Keratinocyte (primary cell): Measurements from ENCODE around the gene RAET1E. TPM values are rescaled to one million over a fixed set of nuclear protein-coding genes. Genes with fewer than 3 reads are reported as not detected.

Experiments used
- DNase-seq: peaks from one replicate; pipeline ENCODE4 v3.0.0-alpha.2; 2011; ENCODE audit warnings: low read depth, missing footprints, low spot score
- FAIRE-seq: peaks from 2 replicates; lab custom pipeline; 2011; peaks lifted over from hg19 to GRCh38; lab: Jason Lieb, UNC
- H2AFZ ChIP-seq: 2 replicates; pipeline ENCODE4 v1.6.0; 2012; ENCODE audit warnings: low read length, control low read depth, inconsistent platforms; ENCODE audit not compliant: control insufficient read depth
- H3K27ac ChIP-seq: 2 replicates; pipeline ENCODE4 v1.5.1; 2011; ENCODE audit warnings: low read length; ENCODE audit not compliant: control insufficient read depth, insufficient read depth
- H3K27me3 ChIP-seq: 3 replicates; pipeline ENCODE4 v1.6.0; 2011; ENCODE audit warnings: low read length; ENCODE audit not compliant: control insufficient read depth, insufficient read depth; ENCODE audit errors: extremely low read depth
- H3K36me3 ChIP-seq, 2 experiments: 2 replicates in 1 of 2; 3 replicates in 1 of 2; pipeline ENCODE4 v1.5.1; 2011; ENCODE audit warnings: low read length in 2 of 2, mild to moderate bottlenecking in 1 of 2; ENCODE audit not compliant: control insufficient read depth in 2 of 2, insufficient read depth in 2 of 2; ENCODE audit errors: extremely low read depth in 1 of 2
- H3K4me1 ChIP-seq: 3 replicates; pipeline ENCODE4 v1.5.1; 2011; ENCODE audit warnings: low read length; ENCODE audit not compliant: control insufficient read depth, insufficient read depth; ENCODE audit errors: extremely low read depth
- H3K4me2 ChIP-seq: 3 replicates; pipeline ENCODE4 v1.6.0; 2011; ENCODE audit warnings: low read depth, low read length; ENCODE audit not compliant: control insufficient read depth, insufficient read depth; ENCODE audit errors: extremely low read depth
- H3K4me3 ChIP-seq, 3 experiments: fragments of 200-600 bp in 1 of 3; sonication (generic) in 1 of 3; 2 replicates in 2 of 3; 3 replicates in 1 of 3; pipeline ENCODE4 v1.5.1; 2011 to 2016; ENCODE audit warnings: low read length in 3 of 3, mild to moderate bottlenecking in 3 of 3, control low read depth in 2 of 3, inconsistent platforms in 1 of 3, low read depth in 1 of 3, mixed read lengths in 1 of 3, mixed run types in 1 of 3, moderate library complexity in 1 of 3; ENCODE audit not compliant: control insufficient read depth in 2 of 3, insufficient read depth in 2 of 3; ENCODE audit errors: extremely low read depth in 1 of 3
- H3K79me2 ChIP-seq: 2 replicates; pipeline ENCODE4 v1.6.0; 2012; ENCODE audit warnings: low read length; ENCODE audit not compliant: control insufficient read depth, insufficient read depth
- H3K9ac ChIP-seq: 3 replicates; pipeline ENCODE4 v1.6.0; 2011; ENCODE audit warnings: low read length; ENCODE audit not compliant: control insufficient read depth, insufficient read depth; ENCODE audit errors: extremely low read depth
- H3K9me1 ChIP-seq: 3 replicates; pipeline ENCODE4 v1.6.0; 2011; ENCODE audit warnings: low read length; ENCODE audit not compliant: control insufficient read depth, insufficient read depth; ENCODE audit errors: extremely low read depth
- H3K9me3 ChIP-seq: 2 replicates; pipeline ENCODE4 v1.5.1; 2012; ENCODE audit warnings: low read depth, low read length; ENCODE audit not compliant: control insufficient read depth
- H4K20me1 ChIP-seq: 3 replicates; pipeline ENCODE4 v1.6.0; 2011; ENCODE audit warnings: low read length; ENCODE audit not compliant: control insufficient read depth, insufficient read depth; ENCODE audit errors: extremely low read depth
- EZH2 ChIP-seq: IDR thresholded peaks from one replicate; pipeline ENCODE4 v1.6.1; 2012; ENCODE audit warnings: inconsistent platforms, mild to moderate bottlenecking, low read length, moderate library complexity
- dilution Hi-C: fragments of 300-500 bp; cut with MboI; formaldehyde crosslinking; loops from one replicate; pipeline ENCODE4 v1.7.0; 2020; ENCODE audit warnings: low sequenced_read_pairs; ENCODE audit not compliant: extremely low pct_ligation_motif_present
- polyA plus RNA-seq, 5 experiments: library from polyadenylated mRNA; depleted of rRNA in 3 of 5; stranded (reverse) in 3 of 5; stranded (forward) in 1 of 5; unstranded in 1 of 5; fragments of >200 nt; gene quantifications; 1 replicate in 1 of 5; 2 replicates in 3 of 5; 3 replicates in 1 of 5; pipeline versions ENCODE4 v1.2.1 to v1.2.3, GENCODE V29; 2011 to 2012; ENCODE audit warnings: missing spikeins in 2 of 5, low read depth in 1 of 5, low replicate concordance in 1 of 5
- TF ChIP-seq, protein P1 (sequence below), 3 experiments: IDR thresholded peaks in 1 of 3; conservative IDR thresholded peaks in 1 of 3; optimal IDR thresholded peaks in 1 of 3; 2 replicates in 2 of 3; 3 replicates in 1 of 3; pipeline versions ENCODE3 to v1.5.1; 2011; ENCODE audit warnings: low read length in 3 of 3, mild to moderate bottlenecking in 3 of 3, moderate library complexity in 2 of 3, control low read depth in 1 of 3, inconsistent platforms in 1 of 3; ENCODE audit not compliant: insufficient read depth in 2 of 3; ENCODE audit errors: extremely low read depth in 1 of 3

RAET1E gene
- polyA plus RNA-seq, 1 donor (not counting 4 experiments of a cell fraction or from before 2014, with no cell fraction given): 14.0 TPM

DNA sequence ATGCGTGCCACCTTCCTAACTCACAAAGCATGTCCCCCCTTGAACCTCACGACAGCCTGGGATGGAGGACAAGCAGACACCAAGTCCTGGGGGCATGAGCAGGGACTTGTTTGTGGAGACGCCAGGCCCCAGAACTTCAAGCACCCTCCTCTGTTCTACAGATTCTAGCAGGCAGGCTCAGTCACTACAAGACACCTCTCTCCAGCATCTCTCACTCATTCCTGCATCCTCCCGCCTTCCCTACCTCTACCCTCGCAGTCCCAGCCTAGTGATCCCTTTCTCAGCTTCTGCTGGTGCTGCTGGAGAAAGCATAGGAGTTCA, 37.4 kb downstream of the RAET1E start:
- Histone ChIP-seq H3K4me2 (peak overlapping the region; percentile 36), H3K79me2 (peaks cover 50% of the 10 kb centered on the region), H3K4me1 (peaks cover 52% of the 10 kb centered on the region), H3K9ac (no peak overlapping the region), H3K27ac (no peak overlapping the region), H3K9me1 (no peaks in the 10 kb centered on the region), H3K4me3 (no peak overlapping the region), H2AFZ (no peak overlapping the region), H3K36me3 (peaks cover 2 to 9% of the 10 kb centered on the region in 2 experiments), H3K27me3 (no peaks in the 10 kb centered on the region), H4K20me1 (no peaks in the 10 kb centered on the region), H3K9me3 (no peaks in the 10 kb centered on the region)
- no peak for FAIRE-seq
- TF ChIP-seq, protein P1, sequence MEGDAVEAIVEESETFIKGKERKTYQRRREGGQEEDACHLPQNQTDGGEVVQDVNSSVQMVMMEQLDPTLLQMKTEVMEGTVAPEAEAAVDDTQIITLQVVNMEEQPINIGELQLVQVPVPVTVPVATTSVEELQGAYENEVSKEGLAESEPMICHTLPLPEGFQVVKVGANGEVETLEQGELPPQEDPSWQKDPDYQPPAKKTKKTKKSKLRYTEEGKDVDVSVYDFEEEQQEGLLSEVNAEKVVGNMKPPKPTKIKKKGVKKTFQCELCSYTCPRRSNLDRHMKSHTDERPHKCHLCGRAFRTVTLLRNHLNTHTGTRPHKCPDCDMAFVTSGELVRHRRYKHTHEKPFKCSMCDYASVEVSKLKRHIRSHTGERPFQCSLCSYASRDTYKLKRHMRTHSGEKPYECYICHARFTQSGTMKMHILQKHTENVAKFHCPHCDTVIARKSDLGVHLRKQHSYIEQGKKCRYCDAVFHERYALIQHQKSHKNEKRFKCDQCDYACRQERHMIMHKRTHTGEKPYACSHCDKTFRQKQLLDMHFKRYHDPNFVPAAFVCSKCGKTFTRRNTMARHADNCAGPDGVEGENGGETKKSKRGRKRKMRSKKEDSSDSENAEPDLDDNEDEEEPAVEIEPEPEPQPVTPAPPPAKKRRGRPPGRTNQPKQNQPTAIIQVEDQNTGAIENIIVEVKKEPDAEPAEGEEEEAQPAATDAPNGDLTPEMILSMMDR (optimal IDR thresholded peaks at IDR 0.05 in 1 of 3, IDR thresholded peaks at IDR 0.05 in 1 of 3, conservative IDR thresholded peaks at IDR 0.05 in 1 of 3; ENCODE audit: extremely low read depth in 1 of 3, insufficient read depth in 2 of 3, low read length in 3 of 3): no peak
- TF ChIP-seq EZH2: no peak
- no peak for DNase-seq
- dilution Hi-C loops: no loop called here

DNA sequence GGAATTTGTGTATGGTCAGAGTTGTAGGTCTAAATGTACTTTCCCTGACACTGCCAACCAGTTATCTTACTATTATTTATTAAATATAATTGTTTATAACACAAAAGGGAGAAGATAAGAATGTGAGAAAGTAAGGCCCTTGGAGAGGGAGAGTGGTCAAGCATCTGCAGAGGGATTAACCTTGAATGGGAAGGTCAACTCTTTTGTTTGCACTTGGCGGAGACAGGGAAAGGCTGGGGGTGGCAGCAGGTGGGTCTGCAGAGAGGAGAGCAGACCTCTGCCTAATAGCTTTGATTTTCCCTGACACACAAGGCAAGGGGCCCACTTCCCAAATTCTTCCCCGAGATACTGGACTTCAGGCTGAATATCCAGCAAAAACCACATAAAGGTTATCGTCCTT, 38.0 kb downstream of the RAET1E start:
- H3K9me1 ChIP-seq: no peaks in the 10 kb centered on the region
- no peak for DNase-seq
- H3K36me3 ChIP-seq: peaks cover 2 to 9% of the 10 kb centered on the region in 2 experiments
- H4K20me1 ChIP-seq: no peaks in the 10 kb centered on the region
- H3K4me1 ChIP-seq: peaks cover 57% of the 10 kb centered on the region
- no peak overlapping the region for H3K4me3 ChIP-seq
- H3K27me3 ChIP-seq: no peaks in the 10 kb centered on the region
- no peak overlapping the region for H3K27ac ChIP-seq
- no peaks in the 10 kb centered on the region for H3K9me3 ChIP-seq
- no peak for FAIRE-seq
- no peak for TF ChIP-seq EZH2
- H3K9ac ChIP-seq: no peak overlapping the region
- H3K79me2 ChIP-seq: peaks cover 50% of the 10 kb centered on the region
- no peak overlapping the region for H3K4me2 ChIP-seq
- dilution Hi-C loops: no loop called here
- H2AFZ ChIP-seq: no peak overlapping the region

DNA sequence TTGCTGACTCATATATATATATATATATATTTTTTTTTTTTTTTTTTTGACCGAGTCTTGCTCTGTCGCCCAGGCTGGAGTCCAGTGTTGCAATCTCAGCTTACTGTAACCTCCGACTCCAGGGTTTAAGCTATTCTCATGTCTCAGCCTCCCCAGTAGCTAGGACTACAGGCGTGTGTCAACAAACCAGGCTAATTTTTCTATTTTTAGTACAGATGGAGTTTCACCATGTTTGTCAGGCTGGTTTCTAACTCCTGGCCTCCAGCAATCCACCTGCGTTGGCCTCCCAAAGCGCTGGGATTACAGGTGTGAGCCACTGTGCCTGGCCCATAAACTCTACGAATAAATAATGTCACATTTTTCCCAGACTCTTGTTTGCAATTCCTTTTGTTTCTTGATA, 38.5 kb downstream of the RAET1E start:
- Histone ChIP-seq H3K27me3 (no peaks in the 10 kb centered on the region), H3K9ac (no peak overlapping the region), H3K4me1 (peaks cover 58% of the 10 kb centered on the region), H3K4me3 (no peak overlapping the region), H4K20me1 (no peaks in the 10 kb centered on the region), H3K9me3 (no peaks in the 10 kb centered on the region), H3K79me2 (peaks cover 50% of the 10 kb centered on the region), H2AFZ (no peak overlapping the region), H3K9me1 (no peaks in the 10 kb centered on the region), H3K36me3 (peaks cover 2 to 9% of the 10 kb centered on the region in 2 experiments), H3K4me2 (peak overlapping the region; percentile 38), H3K27ac (peak overlapping the region; percentile 56)
- no peak for FAIRE-seq
- no peak for DNase-seq
- TF ChIP-seq EZH2: no peak
- TF ChIP-seq, protein P1 (optimal IDR thresholded peaks at IDR 0.05 in 1 of 3, IDR thresholded peaks at IDR 0.05 in 1 of 3, conservative IDR thresholded peaks at IDR 0.05 in 1 of 3; ENCODE audit: extremely low read depth in 1 of 3, insufficient read depth in 2 of 3, low read length in 3 of 3): no peak
- dilution Hi-C loops: no loop called here
